Measurements from ENCODE around the gene SAFB2. TPM values are rescaled to one million over a fixed set of nuclear protein-coding genes. Genes with fewer than 3 reads are reported as not detected.

SAFB2 gene
- total and polyA plus RNA-seq, 2 donors (not counting 3 experiments of a cell fraction or from before 2014, with no cell fraction given) = 24.6 to 85.9 TPM

DNA sequence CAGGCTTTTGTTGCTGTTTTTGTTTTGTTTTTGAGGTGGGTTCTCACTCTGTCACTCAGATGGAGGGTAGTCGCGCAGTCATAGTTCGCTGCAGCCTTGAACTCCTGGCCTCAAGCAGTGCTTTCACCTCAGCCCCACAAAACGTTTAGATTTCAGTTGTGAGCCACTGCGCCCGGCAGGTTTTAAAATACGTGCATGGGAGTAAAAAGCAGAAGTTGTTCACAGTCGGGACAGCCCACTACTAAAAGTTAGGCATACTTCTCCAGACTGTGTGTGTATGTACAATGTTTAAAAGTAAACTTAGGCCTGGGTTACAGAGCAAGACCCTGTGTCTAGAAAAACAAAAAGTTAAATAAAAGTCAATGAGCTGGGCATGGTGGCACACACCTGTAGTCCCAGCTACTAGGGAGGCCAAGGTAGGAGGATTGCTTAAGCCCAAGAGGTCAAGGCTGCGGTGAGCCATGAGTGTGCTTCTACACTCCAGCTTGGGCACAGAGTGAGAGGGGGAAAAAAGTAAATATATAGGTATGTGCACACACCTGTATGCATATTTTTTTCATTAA lies 6.4 kb upstream of the SAFB2 start:
- Histone ChIP-seq H3K36me3 (ENCODE audit: control insufficient read depth in 2 of 2, extremely low read depth in 1 of 2, insufficient read depth in 2 of 2, low read length in 2 of 2) (peaks cover 19 to 22% of the 10 kb centered on the region in 2 experiments), H3K27ac (ENCODE audit: insufficient read depth, low read depth, low read length) (no peak overlapping the region), H3K79me2 (ENCODE audit: control insufficient read depth, insufficient read depth, low read length) (peaks cover 98% of the 10 kb centered on the region), H3K4me1 (ENCODE audit: control insufficient read depth, extremely low read depth, insufficient read depth, low read length) (peaks cover 16% of the 10 kb centered on the region), H3K4me3 (replicated peaks in 1 of 3; ENCODE audit: insufficient read depth in 1 of 3, low read depth in 1 of 3, low read length in 3 of 3) (no peak overlapping the region), H2AFZ (ENCODE audit: low read depth, low read length) (no peak overlapping the region), H3K9me1 (replicated peaks; ENCODE audit: control insufficient read depth, extremely low read depth, insufficient read depth, low read length) (no peaks in the 10 kb centered on the region), H3K4me2 (ENCODE audit: insufficient read depth, low read length) (no peak overlapping the region), H3K9me3 (replicated peaks; ENCODE audit: control insufficient read depth, insufficient read depth, low read length) (no peaks in the 10 kb centered on the region), H4K20me1 (replicated peaks; ENCODE audit: control insufficient read depth, extremely low read depth, insufficient read depth, low read length) (peaks cover 3% of the 10 kb centered on the region), H3K9ac (replicated peaks; ENCODE audit: extremely low read depth, insufficient read depth, low read length) (no peak overlapping the region), H3K27me3 (ENCODE audit: control insufficient read depth in 2 of 2, insufficient read depth in 2 of 2, low read length in 2 of 2) (no peaks in the 10 kb centered on the region)
- ChIA-PET POLR2A (no interaction called here), CTCF (interaction anchor here (0.8 kb wide), 1 partner anchor 165 kb away, joined by 3 read pairs; no protein-coding TSS in a partner anchor)
- no TSS peak for BruUV-seq (replicated peaks)
- TF ChIP-seq POLR2A (IDR thresholded peaks at IDR 0.05; ENCODE audit: low read depth, low read length) = no peak
- no peak for TF ChIP-seq POLR2AphosphoS5 (IDR thresholded peaks at IDR 0.05; ENCODE audit: insufficient read depth, low read depth, low read length)
- TF ChIP-seq GATA2 (IDR thresholded peaks at IDR 0.05; ENCODE audit: insufficient read depth, insufficient read length, low read depth, low read length) = no peak
- TF ChIP-seq MAX (IDR thresholded peaks at IDR 0.05; ENCODE audit: insufficient read depth, insufficient read length) = no peak
- no peak for TF ChIP-seq CTCF (IDR thresholded peaks at IDR 0.05; ENCODE audit: extremely low read depth in 1 of 2, insufficient read depth in 1 of 2, low read depth in 1 of 2, low read length in 2 of 2)
- no peak for TF ChIP-seq JUN (IDR thresholded peaks at IDR 0.05; ENCODE audit: borderline replicate concordance, insufficient read depth, insufficient read length, low read depth)
- no peak for TF ChIP-seq FOS (IDR thresholded peaks at IDR 0.05; ENCODE audit: borderline replicate concordance, insufficient read depth, low read length)
- no peak for TF ChIP-seq MYC (IDR thresholded peaks at IDR 0.05; ENCODE audit: low read depth, low read length)
- TF ChIP-seq EZH2 (IDR thresholded peaks at IDR 0.05; ENCODE audit: borderline replicate concordance, low read depth, low read length, severe bottlenecking) = no peak
- DNase-seq (ENCODE audit: low read depth, low spot score) = no peak
- intact Hi-C loops (cut with micrococcal nuclease) = no loop called here
- no peak for FAIRE-seq
- dilution Hi-C loops (cut with MboI; ENCODE audit: extremely low pct_ligation_motif_present, low sequenced_read_pairs) = no loop called here

All from endothelial cell of umbilical vein (primary cell).